K562 (cell line): ENCODE data around the gene TMC4. TPM values are rescaled to one million over a fixed set of nuclear protein-coding genes. Genes with fewer than 3 reads are reported as not detected.

Experiments used
- ATF1 ChIP-seq, 2 experiments: fragments of 450-650 bp in 1 of 2; IDR thresholded peaks; 2 replicates each; pipeline ENCODE4 v1.6.1; 2016; ENCODE audit warnings: missing compliant biosample characterization in 1 of 2, missing genetic modification characterization in 1 of 2
- CHD2 ChIP-seq: IDR thresholded peaks from 2 replicates; pipeline ENCODE4 v1.6.1; 2011; ENCODE audit warnings: low read depth, low read length
- CREB1 ChIP-seq, 2 experiments: sonication (generic) in 1 of 2; formaldehyde crosslinking in 1 of 2; IDR thresholded peaks; 2 replicates each; pipeline versions ENCODE4 v1.6.1 to v1.8.0; 2012 to 2022; ENCODE audit warnings: inconsistent platforms in 1 of 2, mild to moderate bottlenecking in 1 of 2, missing genetic modification reagents in 1 of 2, moderate library complexity in 1 of 2
- CREM ChIP-seq: IDR thresholded peaks from 2 replicates; pipeline ENCODE4 v1.6.1; 2014; ENCODE audit warnings: antibody characterized with exemption, low read depth
- FOXK2 ChIP-seq, 2 experiments: fragments of 450-650 bp; IDR thresholded peaks in 1 of 2; conservative IDR thresholded peaks in 1 of 2; 2 replicates each; pipeline ENCODE4 v1.6.1; 2016; ENCODE audit warnings: low read depth in 2 of 2, mild to moderate bottlenecking in 1 of 2
- FOXM1 ChIP-seq, 2 experiments: fragments of 450-650 bp in 1 of 2; sonication (generic) in 1 of 2; formaldehyde crosslinking in 1 of 2; IDR thresholded peaks; 2 replicates each; pipeline versions ENCODE4 v1.6.1 to v1.9.0; 2017 to 2022; ENCODE audit warnings: low read depth in 2 of 2, mild to moderate bottlenecking in 2 of 2, missing genetic modification reagents in 1 of 2, moderate library complexity in 1 of 2
- RBM25 ChIP-seq: fragments of 200-400 bp; formaldehyde crosslinking; IDR thresholded peaks from 2 replicates; pipeline ENCODE4 v1.6.1; 2018; ENCODE audit warnings: low read length, low read depth, moderate library complexity; ENCODE audit not compliant: severe bottlenecking
- SIX5 ChIP-seq, 2 experiments: IDR thresholded peaks; 2 replicates each; pipeline ENCODE4 v1.6.1; 2011; ENCODE audit warnings: low read length in 2 of 2, borderline replicate concordance in 1 of 2, low read depth in 1 of 2, mild to moderate bottlenecking in 1 of 2, moderate library complexity in 1 of 2; ENCODE audit not compliant: insufficient read depth in 1 of 2
- SUPT5H ChIP-seq: fragments of 450-650 bp; IDR thresholded peaks from 2 replicates; pipeline ENCODE4 v1.6.1; 2016
- XRCC5 ChIP-seq: fragments of 200-400 bp; formaldehyde crosslinking; IDR thresholded peaks from 2 replicates; pipeline ENCODE4 v1.6.1; 2017; ENCODE audit warnings: low read depth, mild to moderate bottlenecking, low read length
- polyA plus RNA-seq, 8 experiments: library from polyadenylated mRNA; depleted of rRNA in 4 of 8; stranded (reverse) in 5 of 8; unstranded in 3 of 8; fragments of >200 nt; fragmentation: Nextera tagmentation in 2 of 8; fragmentation: Illumina TruSeq in 1 of 8; extraction: Ambion mirVana in 2 of 8; extraction: Trizol in 1 of 8; gene quantifications; 2 replicates each; pipeline versions ENCODE4 v1.2.1 to v1.2.3, GENCODE V29; 2011 to 2014; ENCODE audit warnings: inconsistent platforms in 1 of 8, missing spikeins in 1 of 8
- total RNA-seq, 7 experiments: library from RNA; depleted of rRNA in 6 of 7; stranded (reverse); fragments of >200 nt in 6 of 7; fragmentation: Illumina TruSeq in 2 of 7; extraction: Trizol in 2 of 7; gene quantifications; 2 replicates each; pipeline versions ENCODE4 v1.2.1 to v1.2.3, GENCODE V29; 2011 to 2021; ENCODE audit warnings: low replicate concordance in 1 of 7
- TF ChIP-seq, protein P1 (sequence below): fragments of 250-450 bp; sonication (Bioruptor Pico); IDR thresholded peaks from 2 replicates; pipeline ENCODE4 v1.4.0; 2020
- TF ChIP-seq, protein P2 (sequence below): fragments of 450-650 bp; conservative IDR thresholded peaks from 2 replicates; pipeline ENCODE4 v1.6.1; 2016; ENCODE audit warnings: missing genetic modification characterization, low read depth, mild to moderate bottlenecking, control low read depth, missing compliant biosample characterization
- TF ChIP-seq, protein P3 (sequence below): fragments of 450-650 bp; IDR thresholded peaks from 2 replicates; pipeline ENCODE4 v1.6.1; 2016
- TF ChIP-seq, protein P4 (sequence below): fragments of 250-450 bp; sonication (Bioruptor Pico); IDR thresholded peaks from 2 replicates; pipeline ENCODE4 v1.5.0; 2021

TMC4 gene
- total and polyA plus RNA-seq, 9 of the 15 experiments (the other 6 are each of a cell fraction or from before 2014, with no cell fraction given): 0.12 to 0.79 (median 0.36) TPM; not detected in 2

DNA sequence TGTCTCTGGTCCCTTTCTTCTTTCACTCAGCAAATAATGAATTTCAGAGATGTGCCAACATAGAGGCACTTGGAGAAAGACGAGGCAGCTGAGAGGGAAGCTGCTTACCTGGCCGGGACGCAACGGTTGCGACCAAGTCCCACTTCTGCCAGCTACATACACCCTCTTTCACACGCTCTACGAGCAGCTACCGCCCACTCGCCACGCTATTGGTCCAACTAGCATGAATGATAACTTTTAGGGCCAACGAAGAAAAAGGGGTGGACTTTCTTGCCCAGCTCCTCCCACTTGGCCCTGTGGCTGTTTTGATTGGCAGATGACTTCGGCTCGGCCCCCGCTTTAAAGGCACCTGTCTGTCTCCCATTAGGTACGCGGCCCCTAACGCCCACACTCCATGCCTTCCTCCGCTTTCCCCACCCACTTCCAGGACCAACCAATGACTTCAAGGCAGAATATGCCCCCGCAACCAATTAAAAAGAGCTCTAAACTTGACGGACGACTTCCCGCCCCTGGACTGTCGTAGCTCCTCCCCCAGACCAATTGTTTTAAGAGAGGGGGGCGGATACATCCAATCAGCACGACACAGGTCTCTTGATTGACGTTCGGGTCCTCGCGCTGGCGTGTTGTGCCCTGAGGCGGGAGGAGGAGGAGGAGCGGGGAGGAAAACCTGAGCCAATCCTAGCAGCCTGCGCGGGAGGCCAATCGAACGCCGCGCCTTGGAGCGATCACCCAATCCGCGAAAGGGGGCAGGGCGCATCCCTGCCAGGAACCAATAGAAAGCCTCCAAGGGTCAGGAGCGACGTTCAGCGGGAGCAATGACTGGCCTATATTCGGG lies 35.9 kb downstream of the TMC4 start (continued):
- 0 out of 2 replicates have a peak, but pooled peaks have one; percentile 45 for TF ChIP-seq CREB1 (IDR thresholded peaks at IDR 0.05)
- TF ChIP-seq CREB1 (CRISPR knock-in tag; IDR thresholded peaks at IDR 0.05): peak; percentile 40; the same call in 1 of the 2 replicates
- no peak for TF ChIP-seq ATF1 (CRISPR knock-in tag; IDR thresholded peaks at IDR 0.05)
- TF ChIP-seq ATF1 (tag; IDR thresholded peaks at IDR 0.05): peak; percentile 88
- TF ChIP-seq SUPT5H: 0 out of 2 replicates have a peak, but pooled peaks have one; percentile 35
- TF ChIP-seq, protein P1, sequence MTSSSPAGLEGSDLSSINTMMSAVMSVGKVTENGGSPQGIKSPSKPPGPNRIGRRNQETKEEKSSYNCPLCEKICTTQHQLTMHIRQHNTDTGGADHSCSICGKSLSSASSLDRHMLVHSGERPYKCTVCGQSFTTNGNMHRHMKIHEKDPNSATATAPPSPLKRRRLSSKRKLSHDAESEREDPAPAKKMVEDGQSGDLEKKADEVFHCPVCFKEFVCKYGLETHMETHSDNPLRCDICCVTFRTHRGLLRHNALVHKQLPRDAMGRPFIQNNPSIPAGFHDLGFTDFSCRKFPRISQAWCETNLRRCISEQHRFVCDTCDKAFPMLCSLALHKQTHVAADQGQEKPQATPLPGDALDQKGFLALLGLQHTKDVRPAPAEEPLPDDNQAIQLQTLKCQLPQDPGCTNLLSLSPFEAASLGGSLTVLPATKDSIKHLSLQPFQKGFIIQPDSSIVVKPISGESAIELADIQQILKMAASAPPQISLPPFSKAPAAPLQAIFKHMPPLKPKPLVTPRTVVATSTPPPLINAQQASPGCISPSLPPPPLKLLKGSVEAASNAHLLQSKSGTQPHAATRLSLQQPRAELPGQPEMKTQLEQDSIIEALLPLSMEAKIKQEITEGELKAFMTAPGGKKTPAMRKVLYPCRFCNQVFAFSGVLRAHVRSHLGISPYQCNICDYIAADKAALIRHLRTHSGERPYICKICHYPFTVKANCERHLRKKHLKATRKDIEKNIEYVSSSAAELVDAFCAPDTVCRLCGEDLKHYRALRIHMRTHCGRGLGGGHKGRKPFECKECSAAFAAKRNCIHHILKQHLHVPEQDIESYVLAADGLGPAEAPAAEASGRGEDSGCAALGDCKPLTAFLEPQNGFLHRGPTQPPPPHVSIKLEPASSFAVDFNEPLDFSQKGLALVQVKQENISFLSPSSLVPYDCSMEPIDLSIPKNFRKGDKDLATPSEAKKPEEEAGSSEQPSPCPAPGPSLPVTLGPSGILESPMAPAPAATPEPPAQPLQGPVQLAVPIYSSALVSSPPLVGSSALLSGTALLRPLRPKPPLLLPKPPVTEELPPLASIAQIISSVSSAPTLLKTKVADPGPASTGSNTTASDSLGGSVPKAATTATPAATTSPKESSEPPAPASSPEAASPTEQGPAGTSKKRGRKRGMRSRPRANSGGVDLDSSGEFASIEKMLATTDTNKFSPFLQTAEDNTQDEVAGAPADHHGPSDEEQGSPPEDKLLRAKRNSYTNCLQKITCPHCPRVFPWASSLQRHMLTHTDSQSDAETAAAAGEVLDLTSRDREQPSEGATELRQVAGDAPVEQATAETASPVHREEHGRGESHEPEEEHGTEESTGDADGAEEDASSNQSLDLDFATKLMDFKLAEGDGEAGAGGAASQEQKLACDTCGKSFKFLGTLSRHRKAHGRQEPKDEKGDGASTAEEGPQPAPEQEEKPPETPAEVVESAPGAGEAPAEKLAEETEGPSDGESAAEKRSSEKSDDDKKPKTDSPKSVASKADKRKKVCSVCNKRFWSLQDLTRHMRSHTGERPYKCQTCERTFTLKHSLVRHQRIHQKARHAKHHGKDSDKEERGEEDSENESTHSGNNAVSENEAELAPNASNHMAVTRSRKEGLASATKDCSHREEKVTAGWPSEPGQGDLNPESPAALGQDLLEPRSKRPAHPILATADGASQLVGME (CRISPR knock-in tag): no peak
- TF ChIP-seq FOXK2 (conservative IDR thresholded peaks at IDR 0.05 in 1 of 2, IDR thresholded peaks at IDR 0.05 in 1 of 2; ENCODE audit: low read depth in 2 of 2): peak; percentile 89 to 96
- TF ChIP-seq FOXM1 (IDR thresholded peaks at IDR 0.05; ENCODE audit: low read depth): 0 out of 2 replicates have a peak, but pooled peaks have one; percentile 37
- TF ChIP-seq FOXM1 (CRISPR knock-in tag; IDR thresholded peaks at IDR 0.05; ENCODE audit: low read depth): no peak
- TF ChIP-seq, protein P2, sequence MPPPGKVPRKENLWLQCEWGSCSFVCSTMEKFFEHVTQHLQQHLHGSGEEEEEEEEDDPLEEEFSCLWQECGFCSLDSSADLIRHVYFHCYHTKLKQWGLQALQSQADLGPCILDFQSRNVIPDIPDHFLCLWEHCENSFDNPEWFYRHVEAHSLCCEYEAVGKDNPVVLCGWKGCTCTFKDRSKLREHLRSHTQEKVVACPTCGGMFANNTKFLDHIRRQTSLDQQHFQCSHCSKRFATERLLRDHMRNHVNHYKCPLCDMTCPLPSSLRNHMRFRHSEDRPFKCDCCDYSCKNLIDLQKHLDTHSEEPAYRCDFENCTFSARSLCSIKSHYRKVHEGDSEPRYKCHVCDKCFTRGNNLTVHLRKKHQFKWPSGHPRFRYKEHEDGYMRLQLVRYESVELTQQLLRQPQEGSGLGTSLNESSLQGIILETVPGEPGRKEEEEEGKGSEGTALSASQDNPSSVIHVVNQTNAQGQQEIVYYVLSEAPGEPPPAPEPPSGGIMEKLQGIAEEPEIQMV (tag): peak; percentile 96
- TF ChIP-seq XRCC5: 0 out of 2 replicates have a peak, but pooled peaks have one; percentile 24
- TF ChIP-seq, protein P3, sequence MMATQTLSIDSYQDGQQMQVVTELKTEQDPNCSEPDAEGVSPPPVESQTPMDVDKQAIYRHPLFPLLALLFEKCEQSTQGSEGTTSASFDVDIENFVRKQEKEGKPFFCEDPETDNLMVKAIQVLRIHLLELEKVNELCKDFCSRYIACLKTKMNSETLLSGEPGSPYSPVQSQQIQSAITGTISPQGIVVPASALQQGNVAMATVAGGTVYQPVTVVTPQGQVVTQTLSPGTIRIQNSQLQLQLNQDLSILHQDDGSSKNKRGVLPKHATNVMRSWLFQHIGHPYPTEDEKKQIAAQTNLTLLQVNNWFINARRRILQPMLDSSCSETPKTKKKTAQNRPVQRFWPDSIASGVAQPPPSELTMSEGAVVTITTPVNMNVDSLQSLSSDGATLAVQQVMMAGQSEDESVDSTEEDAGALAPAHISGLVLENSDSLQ: peak; percentile 99
- peak; percentile 97 for TF ChIP-seq RBM25
- TF ChIP-seq, protein P4, sequence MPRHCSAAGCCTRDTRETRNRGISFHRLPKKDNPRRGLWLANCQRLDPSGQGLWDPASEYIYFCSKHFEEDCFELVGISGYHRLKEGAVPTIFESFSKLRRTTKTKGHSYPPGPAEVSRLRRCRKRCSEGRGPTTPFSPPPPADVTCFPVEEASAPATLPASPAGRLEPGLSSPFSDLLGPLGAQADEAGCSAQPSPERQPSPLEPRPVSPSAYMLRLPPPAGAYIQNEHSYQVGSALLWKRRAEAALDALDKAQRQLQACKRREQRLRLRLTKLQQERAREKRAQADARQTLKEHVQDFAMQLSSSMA (CRISPR knock-in tag): no peak
- TF ChIP-seq CREM: peak; percentile 59
- TF ChIP-seq SIX5 (IDR thresholded peaks at IDR 0.05; ENCODE audit: borderline replicate concordance in 1 of 2, insufficient read depth in 1 of 2, low read depth in 1 of 2, low read length in 2 of 2): no peak
- TF ChIP-seq CHD2: peak; percentile 93
